ENCODE data around the gene IQCK.

IQCK gene

DNA sequence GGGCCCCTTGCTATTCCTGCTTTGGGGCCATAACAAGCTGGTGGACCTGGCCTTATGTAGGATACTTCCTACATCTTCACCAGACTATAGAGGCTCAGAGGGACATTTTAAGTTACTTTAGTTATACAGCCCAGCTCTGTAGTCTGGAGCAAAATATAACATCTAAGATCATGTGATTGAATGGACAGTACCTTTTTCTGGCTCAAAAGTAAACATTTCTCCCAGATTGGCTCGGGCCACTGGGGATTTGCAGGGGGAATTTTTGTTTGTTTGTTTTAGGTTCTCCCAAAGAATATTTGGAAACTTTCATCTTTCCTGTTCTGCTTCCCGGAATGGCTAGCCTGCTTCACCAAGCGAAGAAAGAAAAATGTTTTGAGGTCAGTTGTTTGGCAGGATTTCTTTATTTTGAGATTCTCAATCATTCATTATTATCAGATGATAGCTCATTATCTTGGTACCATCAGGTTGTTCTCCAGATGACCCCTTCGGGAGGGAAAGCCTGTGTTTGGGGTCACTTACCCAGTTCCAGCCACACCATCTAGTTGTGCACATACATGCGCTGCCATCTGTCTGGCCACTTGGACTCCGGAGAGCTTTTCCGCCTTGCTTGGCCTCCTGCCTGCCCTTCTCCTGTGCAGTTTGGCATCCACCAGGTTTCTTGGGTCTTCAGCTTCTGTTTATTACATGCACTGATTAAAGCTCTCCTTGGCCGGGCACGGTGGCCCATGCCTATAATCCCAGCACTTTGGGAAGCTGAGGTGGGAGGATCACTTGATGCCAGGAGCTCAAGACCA is 17.2 kb downstream of the IQCK start:
- TF ChIP-seq CTCF (IDR thresholded peaks at IDR 0.05; ENCODE audit: low read depth, low read length) = no peak
- Histone ChIP-seq H3K27me3 (no peaks in the 10 kb centered on the region), H3K4me3 (ENCODE audit: low read depth, low read length) (no peak overlapping the region), H3K9me3 (no peaks in the 10 kb centered on the region), H3K36me3 (no peaks in the 10 kb centered on the region), H3K4me1 (no peaks in the 10 kb centered on the region)
- no peak for DNase-seq

- no peaks in the 10 kb centered on the region for H3K27me3 ChIP-seq
- no peak for TF ChIP-seq CTCF (IDR thresholded peaks at IDR 0.05; ENCODE audit: low read depth, low read length)
- no peaks in the 10 kb centered on the region for H3K36me3 ChIP-seq
- H3K4me1 ChIP-seq = peaks cover 2% of the 10 kb centered on the region; the same call in 1 of the 2 replicates
- no peaks in the 10 kb centered on the region for H3K9me3 ChIP-seq
- no peak overlapping the region for H3K4me3 ChIP-seq (ENCODE audit: low read depth, low read length)
- no peak for DNase-seq
Measured at GRCh38 chr16:19737306-19738038, 19.4 kb downstream of the IQCK start.

DNA sequence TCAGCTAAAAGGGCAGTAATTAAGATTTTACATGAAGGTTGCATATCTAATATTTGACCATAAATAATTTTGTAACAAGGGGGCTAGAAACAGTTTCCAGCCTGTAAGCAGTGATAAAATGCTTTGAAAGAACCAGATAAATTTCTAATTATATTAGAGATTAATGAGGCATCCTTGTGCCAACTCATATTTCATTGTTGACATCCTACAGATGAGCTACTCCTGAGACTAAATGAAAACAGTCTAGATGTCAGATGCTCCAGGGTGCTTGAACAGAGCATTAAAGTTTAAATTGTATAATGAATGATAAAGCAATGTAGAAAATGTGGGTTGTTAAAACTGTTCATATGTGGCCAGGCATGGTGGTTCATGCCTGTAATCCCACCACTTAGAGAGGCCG is 23.3 kb downstream of the IQCK start:
- H3K4me3 ChIP-seq (ENCODE audit: low read depth, low read length) = no peak overlapping the region
- no peaks in the 10 kb centered on the region for H3K9me3 ChIP-seq
- H3K27me3 ChIP-seq = no peaks in the 10 kb centered on the region
- H3K4me1 ChIP-seq = peaks cover 4% of the 10 kb centered on the region; the same call in 1 of the 2 replicates
- H3K36me3 ChIP-seq = no peaks in the 10 kb centered on the region
- no peak for DNase-seq
- TF ChIP-seq CTCF (IDR thresholded peaks at IDR 0.05; ENCODE audit: low read depth, low read length) = no peak

GRCh38 chr16:19743816-19744159 is 25.7 kb downstream of the IQCK start:
- Histone ChIP-seq H3K9me3 (no peaks in the 10 kb centered on the region), H3K36me3 (no peaks in the 10 kb centered on the region), H3K4me3 (ENCODE audit: low read depth, low read length) (no peak overlapping the region), H3K27me3 (no peaks in the 10 kb centered on the region), H3K4me1 (peaks cover 21% of the 10 kb centered on the region)
- no peak for DNase-seq
- no peak for TF ChIP-seq CTCF (IDR thresholded peaks at IDR 0.05; ENCODE audit: low read depth, low read length)

GRCh38 chr16:19744670-19745069 is 26.6 kb downstream of the IQCK start:
- no peak overlapping the region for H3K4me3 ChIP-seq (ENCODE audit: low read depth, low read length)
- no peaks in the 10 kb centered on the region for H3K27me3 ChIP-seq
- DNase-seq = no peak
- H3K9me3 ChIP-seq = no peaks in the 10 kb centered on the region
- H3K36me3 ChIP-seq = no peaks in the 10 kb centered on the region
- peaks cover 26% of the 10 kb centered on the region for H3K4me1 ChIP-seq
- TF ChIP-seq CTCF (IDR thresholded peaks at IDR 0.05; ENCODE audit: low read depth, low read length) = no peak

Data from BE2C (cell line).